ENCODE results near the gene LINC01488.

LINC01488 gene

DNA sequence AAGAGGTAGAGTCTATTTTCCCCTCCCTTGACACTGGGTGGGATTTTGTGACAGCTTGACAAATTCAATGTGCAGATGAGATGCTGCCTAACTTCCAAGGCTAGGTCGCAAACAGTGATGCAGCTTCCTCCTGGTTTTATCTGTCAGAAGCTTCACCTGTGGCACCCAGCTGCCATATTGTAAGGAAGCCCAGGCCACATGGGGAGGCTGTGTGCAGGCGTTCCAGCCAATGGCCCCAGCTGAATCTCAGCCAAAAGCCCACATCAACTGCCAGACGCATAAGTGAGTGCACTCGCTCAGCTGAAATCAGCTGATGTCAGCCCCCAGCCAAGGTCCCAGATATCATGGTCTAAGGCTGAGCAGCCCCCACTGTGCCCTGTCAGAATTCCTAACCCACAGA lies 24.8 kb upstream of the LINC01488 start:
- Histone ChIP-seq H3K9me3 (ENCODE audit: control insufficient read depth, low read length) (no peaks in the 10 kb centered on the region), H3K27me3 (ENCODE audit: control insufficient read depth, insufficient read depth, low read length) (no peaks in the 10 kb centered on the region), H3K79me2 (no peaks in the 10 kb centered on the region), H3K36me3 (ENCODE audit: control insufficient read depth, insufficient read depth, low read length) (no peaks in the 10 kb centered on the region), H3K4me2 (ENCODE audit: low read length) (no peak overlapping the region), H3K9ac (no peak overlapping the region), H3K27ac (no peak overlapping the region), H3K4me3 (ENCODE audit: low read depth, low read length) (no peak overlapping the region), H2AFZ (no peak overlapping the region), H3K4me1 (no peaks in the 10 kb centered on the region)
- TF ChIP-seq, protein P1, sequence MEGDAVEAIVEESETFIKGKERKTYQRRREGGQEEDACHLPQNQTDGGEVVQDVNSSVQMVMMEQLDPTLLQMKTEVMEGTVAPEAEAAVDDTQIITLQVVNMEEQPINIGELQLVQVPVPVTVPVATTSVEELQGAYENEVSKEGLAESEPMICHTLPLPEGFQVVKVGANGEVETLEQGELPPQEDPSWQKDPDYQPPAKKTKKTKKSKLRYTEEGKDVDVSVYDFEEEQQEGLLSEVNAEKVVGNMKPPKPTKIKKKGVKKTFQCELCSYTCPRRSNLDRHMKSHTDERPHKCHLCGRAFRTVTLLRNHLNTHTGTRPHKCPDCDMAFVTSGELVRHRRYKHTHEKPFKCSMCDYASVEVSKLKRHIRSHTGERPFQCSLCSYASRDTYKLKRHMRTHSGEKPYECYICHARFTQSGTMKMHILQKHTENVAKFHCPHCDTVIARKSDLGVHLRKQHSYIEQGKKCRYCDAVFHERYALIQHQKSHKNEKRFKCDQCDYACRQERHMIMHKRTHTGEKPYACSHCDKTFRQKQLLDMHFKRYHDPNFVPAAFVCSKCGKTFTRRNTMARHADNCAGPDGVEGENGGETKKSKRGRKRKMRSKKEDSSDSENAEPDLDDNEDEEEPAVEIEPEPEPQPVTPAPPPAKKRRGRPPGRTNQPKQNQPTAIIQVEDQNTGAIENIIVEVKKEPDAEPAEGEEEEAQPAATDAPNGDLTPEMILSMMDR (IDR thresholded peaks at IDR 0.05), result no peak

DNA sequence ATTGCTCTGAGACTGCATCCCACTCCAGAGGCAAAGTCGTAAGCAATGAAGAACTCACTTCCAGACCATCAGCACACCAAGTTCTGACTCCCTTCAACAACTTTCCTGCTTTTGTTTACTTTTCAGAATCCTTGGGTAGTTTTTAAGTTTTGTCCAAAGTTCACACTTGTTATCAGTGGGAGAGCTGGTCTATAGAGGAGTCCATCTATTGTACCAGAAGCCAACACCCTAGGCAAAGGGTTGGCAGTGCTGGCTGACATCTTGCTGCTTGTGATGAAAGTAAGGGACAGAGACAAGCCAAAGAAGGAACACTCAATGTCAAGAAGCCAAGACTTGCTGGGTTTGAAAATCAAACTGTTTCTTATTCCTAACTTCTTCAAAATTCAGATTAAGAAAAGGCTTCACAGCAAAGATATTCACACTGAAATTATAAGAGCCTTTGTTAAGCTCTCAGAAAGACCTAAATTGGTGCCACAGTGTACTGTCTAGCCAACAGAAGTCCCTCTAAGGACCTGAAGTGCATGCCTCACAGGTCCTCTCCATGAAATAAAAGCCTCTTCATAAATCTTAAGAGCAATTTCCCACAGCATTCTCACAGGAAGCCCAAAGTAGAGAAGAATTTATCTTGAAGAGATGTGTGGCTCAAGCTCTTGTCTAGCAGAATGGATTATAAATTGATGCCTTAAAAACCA lies 21.5 kb upstream of the LINC01488 start:
- no peaks in the 10 kb centered on the region for H3K36me3 ChIP-seq (ENCODE audit: control insufficient read depth, insufficient read depth, low read length)
- H3K79me2 ChIP-seq, result no peaks in the 10 kb centered on the region
- H2AFZ ChIP-seq, result no peak overlapping the region
- H3K4me1 ChIP-seq, result no peaks in the 10 kb centered on the region
- no peak overlapping the region for H3K27ac ChIP-seq
- H3K4me2 ChIP-seq (ENCODE audit: low read length), result no peak overlapping the region
- TF ChIP-seq, protein P1 (IDR thresholded peaks at IDR 0.05), result no peak
- H3K27me3 ChIP-seq (ENCODE audit: control insufficient read depth, insufficient read depth, low read length), result no peaks in the 10 kb centered on the region
- H3K9ac ChIP-seq, result no peak overlapping the region
- no peaks in the 10 kb centered on the region for H3K9me3 ChIP-seq (ENCODE audit: control insufficient read depth, low read length)
- H3K4me3 ChIP-seq (ENCODE audit: low read depth, low read length), result no peak overlapping the region

DNA sequence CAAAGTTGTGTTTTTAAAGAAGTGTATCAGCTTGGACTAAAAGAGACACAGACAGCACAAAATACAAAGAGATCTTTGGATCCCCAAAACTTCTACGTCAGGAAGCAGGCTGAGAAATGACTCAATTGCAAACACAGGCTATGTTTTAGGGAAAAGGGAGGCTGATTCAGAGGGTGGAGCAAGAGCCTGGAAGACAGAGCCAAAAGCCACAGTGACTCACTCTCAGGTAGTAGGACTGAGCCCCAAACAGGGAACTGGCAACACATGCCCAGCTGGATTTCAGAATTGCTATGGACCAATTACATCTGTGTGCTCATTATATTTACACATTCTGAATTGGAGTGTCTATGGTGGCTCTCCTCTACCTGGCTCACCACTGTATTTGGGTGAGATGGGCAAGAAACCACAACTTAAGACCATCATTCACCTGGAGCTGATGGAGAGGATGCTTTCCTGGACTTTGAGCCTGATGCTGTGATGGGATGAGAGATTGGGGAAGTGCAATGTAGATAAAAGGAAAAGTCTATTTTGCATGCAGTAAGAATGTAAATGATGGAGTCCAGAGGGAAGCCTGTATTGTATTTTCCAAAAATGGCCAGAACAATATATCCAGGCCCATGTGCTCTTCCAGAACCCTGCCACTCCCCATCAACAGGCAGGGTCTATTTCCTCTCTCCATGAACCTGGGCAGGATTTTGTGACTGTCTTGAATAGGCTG lies 20.8 kb upstream of the LINC01488 start:
- Histone ChIP-seq H3K9ac (no peak overlapping the region), H3K27ac (no peak overlapping the region), H3K36me3 (ENCODE audit: control insufficient read depth, insufficient read depth, low read length) (no peaks in the 10 kb centered on the region), H2AFZ (no peak overlapping the region), H3K27me3 (ENCODE audit: control insufficient read depth, insufficient read depth, low read length) (no peaks in the 10 kb centered on the region), H3K4me2 (ENCODE audit: low read length) (no peak overlapping the region), H3K4me1 (no peaks in the 10 kb centered on the region), H3K4me3 (ENCODE audit: low read depth, low read length) (no peak overlapping the region), H3K9me3 (ENCODE audit: control insufficient read depth, low read length) (no peaks in the 10 kb centered on the region), H3K79me2 (no peaks in the 10 kb centered on the region)
- TF ChIP-seq, protein P1 (IDR thresholded peaks at IDR 0.05), result no peak

DNA sequence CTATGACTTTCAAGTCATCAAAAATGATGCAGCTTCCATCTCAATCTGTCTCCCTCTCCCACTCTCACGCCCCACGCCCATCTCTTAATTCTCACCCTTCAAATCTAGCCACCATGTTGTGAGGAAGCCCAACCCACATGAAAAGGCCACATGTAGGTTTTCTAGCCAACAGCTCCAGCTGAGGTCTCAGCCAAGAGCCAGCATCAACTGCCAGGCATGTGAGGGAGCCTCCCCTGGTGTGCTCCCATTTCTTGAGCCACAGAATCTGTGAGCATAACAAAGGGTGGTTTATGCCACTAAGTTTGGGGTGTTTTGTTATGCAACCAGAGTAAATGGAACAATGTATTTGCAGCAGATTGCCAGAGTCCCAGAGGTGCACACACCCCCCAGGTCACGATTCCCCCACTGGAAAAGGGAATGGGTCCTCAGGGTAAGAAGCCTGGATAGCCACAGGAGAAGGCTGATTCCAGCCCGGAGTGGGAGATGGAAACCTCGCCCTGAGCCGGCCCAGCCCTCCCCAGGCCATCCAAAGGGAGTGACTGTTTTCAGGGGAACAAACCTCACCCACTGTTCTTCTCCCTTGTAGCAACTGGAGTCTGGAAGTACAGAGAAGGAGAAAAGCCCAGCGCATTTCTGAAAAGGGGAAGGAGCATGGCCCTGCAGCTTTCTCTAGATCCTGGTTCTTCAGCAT lies 20.0 kb upstream of the LINC01488 start:
- TF ChIP-seq, protein P1 (IDR thresholded peaks at IDR 0.05), result no peak
- no peak overlapping the region for H3K4me3 ChIP-seq (ENCODE audit: low read depth, low read length)
- H3K36me3 ChIP-seq (ENCODE audit: control insufficient read depth, insufficient read depth, low read length), result no peaks in the 10 kb centered on the region
- no peaks in the 10 kb centered on the region for H3K4me1 ChIP-seq
- no peaks in the 10 kb centered on the region for H3K9me3 ChIP-seq (ENCODE audit: control insufficient read depth, low read length)
- H2AFZ ChIP-seq, result no peak overlapping the region
- H3K27me3 ChIP-seq (ENCODE audit: control insufficient read depth, insufficient read depth, low read length), result no peaks in the 10 kb centered on the region
- no peak overlapping the region for H3K4me2 ChIP-seq (ENCODE audit: low read length)
- H3K79me2 ChIP-seq, result no peaks in the 10 kb centered on the region
- no peak overlapping the region for H3K9ac ChIP-seq
- no peak overlapping the region for H3K27ac ChIP-seq

All from parathyroid adenoma (tissue), 2 donors.